Measurements from ENCODE around the gene FAM78B. TPM values are rescaled to one million over a fixed set of nuclear protein-coding genes. Genes with fewer than 3 reads are reported as not detected.

Gene FAM78B
- total and polyA plus RNA-seq, 10 of the 15 experiments (the other 5 are each of a cell fraction or from before 2014, with no cell fraction given): 0.10 to 4.9 (median 1.6) TPM

DNA sequence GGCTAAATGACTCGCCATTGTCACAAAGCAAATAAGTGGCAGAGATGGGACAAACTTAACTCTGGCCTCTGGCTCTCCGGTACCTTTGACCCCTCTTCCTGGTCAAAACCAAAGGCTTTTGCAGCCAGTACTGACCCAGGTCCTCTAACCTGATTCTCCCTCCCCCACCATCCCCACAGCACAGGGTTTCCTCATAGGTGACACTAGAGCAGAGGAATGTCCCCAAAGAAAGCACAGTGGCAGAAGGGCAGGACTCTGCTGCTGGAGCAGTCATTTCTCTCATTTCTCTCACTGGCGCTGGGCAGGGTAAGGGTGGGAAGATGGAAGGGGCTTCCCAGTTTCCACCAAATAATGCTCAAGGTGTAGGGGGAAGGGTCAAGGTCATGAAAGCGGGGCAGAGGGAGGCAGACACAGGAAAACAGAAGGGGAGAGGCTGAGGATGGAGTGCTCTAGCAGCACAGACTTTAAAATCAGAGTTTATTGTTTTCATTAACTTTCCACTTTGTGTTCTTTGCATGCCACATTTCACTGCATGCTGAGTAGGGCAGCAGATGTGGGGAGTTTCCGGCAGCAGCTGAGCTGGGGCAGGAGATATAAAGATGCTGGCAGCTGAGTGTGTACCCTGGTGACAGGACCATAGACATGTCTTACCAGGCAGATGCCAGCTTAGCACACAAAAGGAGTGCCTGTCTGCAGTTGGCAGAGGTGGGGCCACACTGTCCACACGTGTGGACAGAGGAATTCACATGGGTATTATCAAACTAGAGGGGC, 80.5 kb downstream of the FAM78B start (continued):
- TF ChIP-seq BCL3 (IDR thresholded peaks at IDR 0.05; ENCODE audit: borderline replicate concordance, insufficient read depth, low read depth, low read length, poor library complexity, severe bottlenecking) (no peak), HDAC2 (IDR thresholded peaks at IDR 0.05) (no peak), PBX3 (IDR thresholded peaks at IDR 0.05; ENCODE audit: insufficient replicate concordance, low read depth, low read length) (no peak), ZNF217 (IDR thresholded peaks at IDR 0.05) (no peak), BHLHE40 (IDR thresholded peaks at IDR 0.05; ENCODE audit: borderline replicate concordance in 1 of 2, low read depth in 2 of 2, low read length in 1 of 2) (no peak), ZNF622 (IDR thresholded peaks at IDR 0.05) (no peak)

DNA sequence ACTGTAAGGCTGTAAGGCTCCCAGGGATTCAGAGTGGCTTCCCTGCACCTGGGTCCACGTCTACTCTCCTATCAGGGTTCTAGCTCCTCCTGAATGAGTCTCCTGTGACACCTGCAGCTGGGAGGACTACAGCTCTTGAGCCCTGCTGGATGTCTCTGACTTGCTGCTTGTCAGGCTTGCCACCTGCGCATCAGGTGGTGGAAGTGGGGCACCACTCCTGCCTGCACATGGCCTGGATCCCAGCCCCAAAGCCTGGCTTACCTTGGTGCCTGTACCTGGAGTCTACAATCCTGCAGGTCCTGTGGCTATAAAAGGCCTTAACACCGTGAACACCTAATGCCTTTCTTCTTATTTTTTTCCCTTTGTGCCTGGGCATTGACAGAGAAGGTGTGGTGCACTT, 82.2 kb downstream of the FAM78B start:
- Histone ChIP-seq H3K4me2 (ENCODE audit: control insufficient read depth, insufficient read depth) (no peak overlapping the region), H3K27ac (ENCODE audit: control insufficient read depth, insufficient read depth) (no peak overlapping the region), H2AFZ (ENCODE audit: control insufficient read depth, low read depth, low read length) (no peak overlapping the region), H3K79me2 (ENCODE audit: control insufficient read depth, insufficient read depth, low read length) (no peaks in the 10 kb centered on the region), H3K4me3 (no peak overlapping the region), H4K20me1 (ENCODE audit: control insufficient read depth, insufficient read depth) (no peaks in the 10 kb centered on the region), H3K9me3 (replicated peaks; ENCODE audit: control insufficient read depth, insufficient read depth, low read length) (no peaks in the 10 kb centered on the region; the same call in 2 of the 3 replicates), H3K27me3 (replicated peaks in 1 of 2; ENCODE audit: control insufficient read depth in 2 of 2, insufficient read depth in 2 of 2, low read length in 1 of 2) (no peaks in the 10 kb centered on the region), H3K9ac (ENCODE audit: control insufficient read depth, insufficient read depth, low read length) (no peak overlapping the region), H3K36me3 (ENCODE audit: control insufficient read depth in 2 of 2, insufficient read depth in 2 of 2, low read length in 1 of 2) (no peaks in the 10 kb centered on the region), H3K4me1 (ENCODE audit: control insufficient read depth, insufficient read depth, low read length) (peaks cover 10% of the 10 kb centered on the region)
- 50% methylated on average over 3 of the region's 3 CpGs for WGBS (ENCODE audit: insufficient coverage, insufficient replicate concordance, low lambda C conversion rate, missing lambda C conversion rate)
- ChIA-PET SMC1A (ENCODE audit: uncharacterized antibody, unreplicated experiment) (interaction anchor here (0.5 to 2.5 kb wide), 5 partner anchors 85 to 348 kb away, joined by 3 to 9 read pairs (median 3); no protein-coding TSS in a partner anchor), CTCF (interaction anchor here (0.8 to 1.1 kb wide), 2 partner anchors 19 to 80 kb away, joined by 3 to 4 read pairs; no protein-coding TSS in a partner anchor), RAD21 (ENCODE audit: unreplicated experiment) (interaction anchor here (1.1 to 2.2 kb wide), 4 partner anchors 80 to 174 kb away, joined by 3 to 8 read pairs (median 6); no protein-coding TSS in a partner anchor), POLR2A (no interaction called here)
- ATAC-seq (no peak), DNase-seq (ENCODE audit: low read depth, low spot score) (no peak), FAIRE-seq (no peak)
- intact Hi-C loops (cut with micrococcal nuclease; ENCODE audit: unreplicated experiment) (loop anchor here (5.0 kb wide), 2 partner anchors 83 to 207 kb away; partner anchors contain the start of gene FAM78B), in situ Hi-C loops (cut with MboI) (no loop called here)
- no TSS peak for BruUV-seq (replicated peaks)
- TF ChIP-seq ZNF687 (IDR thresholded peaks at IDR 0.05) (no peak), STAT3 (IDR thresholded peaks at IDR 0.05; ENCODE audit: low read depth, low read length) (no peak)
- TF ChIP-seq, protein P1, sequence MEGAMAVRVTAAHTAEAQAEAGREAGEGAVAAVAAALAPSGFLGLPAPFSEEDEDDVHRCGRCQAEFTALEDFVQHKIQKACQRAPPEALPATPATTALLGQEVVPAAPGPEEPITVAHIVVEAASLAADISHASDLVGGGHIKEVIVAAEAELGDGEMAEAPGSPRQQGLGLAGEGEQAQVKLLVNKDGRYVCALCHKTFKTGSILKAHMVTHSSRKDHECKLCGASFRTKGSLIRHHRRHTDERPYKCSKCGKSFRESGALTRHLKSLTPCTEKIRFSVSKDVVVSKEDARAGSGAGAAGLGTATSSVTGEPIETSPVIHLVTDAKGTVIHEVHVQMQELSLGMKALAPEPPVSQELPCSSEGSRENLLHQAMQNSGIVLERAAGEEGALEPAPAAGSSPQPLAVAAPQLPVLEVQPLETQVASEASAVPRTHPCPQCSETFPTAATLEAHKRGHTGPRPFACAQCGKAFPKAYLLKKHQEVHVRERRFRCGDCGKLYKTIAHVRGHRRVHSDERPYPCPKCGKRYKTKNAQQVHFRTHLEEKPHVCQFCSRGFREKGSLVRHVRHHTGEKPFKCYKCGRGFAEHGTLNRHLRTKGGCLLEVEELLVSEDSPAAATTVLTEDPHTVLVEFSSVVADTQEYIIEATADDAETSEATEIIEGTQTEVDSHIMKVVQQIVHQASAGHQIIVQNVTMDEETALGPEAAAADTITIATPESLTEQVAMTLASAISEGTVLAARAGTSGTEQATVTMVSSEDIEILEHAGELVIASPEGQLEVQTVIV (IDR thresholded peaks at IDR 0.05; ENCODE audit: borderline replicate concordance, partially characterized antibody): no peak

All from GM12878 (cell line).